HFF-Myc (cell line): ENCODE results near the gene SELENOV.

Source experiments
- DNase-seq: peaks from one replicate; pipeline ENCODE4 v3.0.0-alpha.2; 2011; ENCODE audit warnings: low read depth; ENCODE audit errors: extremely low read depth
- H3K4me3 ChIP-seq: replicated peaks from 2 replicates; pipeline ENCODE4 v1.5.1; 2011; ENCODE audit warnings: low read depth, mild to moderate bottlenecking, control low read depth, low read length
- TF ChIP-seq, protein P1 (sequence below): IDR thresholded peaks from 2 replicates; pipeline ENCODE4 v1.5.1; 2012; ENCODE audit warnings: mild to moderate bottlenecking, low read depth, low read length, control low read depth; ENCODE audit errors: missing control alignments

Gene SELENOV, protein sequence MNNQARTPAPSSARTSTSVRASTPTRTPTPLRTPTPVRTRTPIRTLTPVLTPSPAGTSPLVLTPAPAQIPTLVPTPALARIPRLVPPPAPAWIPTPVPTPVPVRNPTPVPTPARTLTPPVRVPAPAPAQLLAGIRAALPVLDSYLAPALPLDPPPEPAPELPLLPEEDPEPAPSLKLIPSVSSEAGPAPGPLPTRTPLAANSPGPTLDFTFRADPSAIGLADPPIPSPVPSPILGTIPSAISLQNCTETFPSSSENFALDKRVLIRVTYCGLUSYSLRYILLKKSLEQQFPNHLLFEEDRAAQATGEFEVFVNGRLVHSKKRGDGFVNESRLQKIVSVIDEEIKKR

DNA sequence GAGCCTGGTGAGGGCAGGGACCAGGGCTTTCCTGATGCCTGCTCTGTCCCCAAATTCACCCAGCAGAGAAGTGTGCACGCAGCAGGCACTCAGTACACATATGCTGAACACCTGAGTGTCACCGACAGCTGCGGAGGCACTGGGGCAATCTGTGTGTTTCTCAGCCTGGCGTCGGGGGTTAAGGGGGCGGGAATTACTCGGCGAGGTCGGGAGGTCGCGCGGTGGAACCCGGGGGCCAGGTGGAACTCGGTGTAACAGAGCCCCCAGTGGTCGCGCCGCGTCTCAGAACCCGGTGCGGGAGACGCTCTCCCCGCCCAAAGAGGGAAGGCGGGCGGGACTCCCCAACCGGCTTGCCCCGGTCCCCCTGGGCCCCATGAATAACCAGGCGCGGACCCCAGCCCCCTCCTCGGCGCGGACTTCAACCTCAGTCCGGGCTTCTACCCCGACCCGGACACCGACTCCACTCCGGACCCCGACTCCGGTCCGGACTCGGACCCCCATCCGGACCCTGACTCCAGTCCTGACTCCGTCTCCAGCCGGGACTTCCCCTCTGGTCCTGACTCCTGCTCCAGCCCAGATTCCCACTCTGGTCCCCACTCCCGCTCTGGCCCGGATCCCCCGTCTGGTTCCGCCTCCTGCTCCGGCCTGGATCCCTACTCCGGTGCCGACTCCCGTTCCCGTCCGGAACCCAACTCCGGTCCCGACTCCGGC lies at the start of gene SELENOV:
SELENOV (plus strand) TSS at position 300 of the 711 bp plus-strand sequence; CDS start at position 374, 74 bp downstream.
- TF ChIP-seq, protein P1, sequence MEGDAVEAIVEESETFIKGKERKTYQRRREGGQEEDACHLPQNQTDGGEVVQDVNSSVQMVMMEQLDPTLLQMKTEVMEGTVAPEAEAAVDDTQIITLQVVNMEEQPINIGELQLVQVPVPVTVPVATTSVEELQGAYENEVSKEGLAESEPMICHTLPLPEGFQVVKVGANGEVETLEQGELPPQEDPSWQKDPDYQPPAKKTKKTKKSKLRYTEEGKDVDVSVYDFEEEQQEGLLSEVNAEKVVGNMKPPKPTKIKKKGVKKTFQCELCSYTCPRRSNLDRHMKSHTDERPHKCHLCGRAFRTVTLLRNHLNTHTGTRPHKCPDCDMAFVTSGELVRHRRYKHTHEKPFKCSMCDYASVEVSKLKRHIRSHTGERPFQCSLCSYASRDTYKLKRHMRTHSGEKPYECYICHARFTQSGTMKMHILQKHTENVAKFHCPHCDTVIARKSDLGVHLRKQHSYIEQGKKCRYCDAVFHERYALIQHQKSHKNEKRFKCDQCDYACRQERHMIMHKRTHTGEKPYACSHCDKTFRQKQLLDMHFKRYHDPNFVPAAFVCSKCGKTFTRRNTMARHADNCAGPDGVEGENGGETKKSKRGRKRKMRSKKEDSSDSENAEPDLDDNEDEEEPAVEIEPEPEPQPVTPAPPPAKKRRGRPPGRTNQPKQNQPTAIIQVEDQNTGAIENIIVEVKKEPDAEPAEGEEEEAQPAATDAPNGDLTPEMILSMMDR = no peak
- no peak within 1 kb of the TSS for H3K4me3 ChIP-seq
- DNase-seq = no peak

DNA sequence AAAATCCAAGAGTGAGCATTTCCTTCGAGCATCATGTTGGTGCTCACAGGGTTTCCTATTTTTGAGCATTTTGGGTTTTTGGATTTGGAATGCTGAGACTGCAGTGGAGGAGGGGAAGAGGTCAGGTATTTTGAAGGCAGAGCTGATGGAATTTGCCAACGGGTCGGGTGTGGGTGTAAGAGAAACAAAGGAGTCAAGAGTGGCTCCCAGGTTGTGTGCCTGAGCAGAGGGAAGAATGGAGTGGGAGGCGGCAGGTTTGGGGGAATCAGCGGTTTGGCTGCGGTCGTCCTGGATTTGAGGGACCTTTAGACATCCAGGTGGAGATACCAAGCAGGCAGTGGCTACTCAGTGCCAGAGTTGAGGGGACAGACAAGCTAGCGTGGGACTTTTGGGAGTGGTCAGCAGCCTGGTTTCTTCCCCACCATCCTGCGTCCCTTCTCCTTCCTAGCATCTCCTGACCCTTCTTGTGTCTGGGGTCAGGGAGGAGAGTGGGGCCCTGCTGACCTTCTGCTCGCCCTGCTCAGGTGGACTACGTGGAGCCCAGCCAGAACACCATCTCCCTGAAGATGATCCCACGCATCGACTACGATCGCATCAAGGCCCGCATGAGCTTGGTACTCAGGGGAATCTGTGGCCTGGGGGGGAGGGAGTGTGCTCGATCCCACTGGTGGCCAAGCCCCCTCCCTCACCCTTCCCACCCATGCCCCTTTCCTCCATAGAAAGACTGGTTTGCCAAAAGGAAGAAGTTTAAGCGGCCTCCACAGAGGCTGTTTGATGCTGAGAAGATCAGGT lies 48.8 kb upstream of the SELENOV start:
- no peak overlapping the region for H3K4me3 ChIP-seq
- TF ChIP-seq, protein P1 = no peak
- no peak for DNase-seq

DNA sequence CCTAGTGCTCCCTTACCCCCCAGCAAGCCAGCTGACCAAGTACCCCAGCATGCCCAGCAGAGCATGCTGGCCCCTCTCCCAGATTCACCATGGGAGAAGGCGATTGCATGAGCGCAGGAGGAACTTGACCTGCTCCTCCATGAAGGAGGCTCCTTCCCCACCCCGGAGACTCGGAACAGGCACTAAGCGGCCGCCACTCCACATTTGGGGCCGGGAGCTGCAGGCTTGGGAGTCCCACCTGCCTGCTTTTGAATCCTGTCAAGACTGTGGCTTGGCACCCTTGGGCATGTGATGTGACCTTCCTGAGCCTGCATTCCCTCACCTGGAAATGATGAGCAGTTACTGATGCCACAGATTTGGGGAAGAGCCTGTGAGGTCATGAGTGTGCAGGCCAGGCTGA lies 47.0 kb upstream of the SELENOV start:
- TF ChIP-seq, protein P1 = no peak
- H3K4me3 ChIP-seq = no peak overlapping the region
- DNase-seq = no peak

DNA sequence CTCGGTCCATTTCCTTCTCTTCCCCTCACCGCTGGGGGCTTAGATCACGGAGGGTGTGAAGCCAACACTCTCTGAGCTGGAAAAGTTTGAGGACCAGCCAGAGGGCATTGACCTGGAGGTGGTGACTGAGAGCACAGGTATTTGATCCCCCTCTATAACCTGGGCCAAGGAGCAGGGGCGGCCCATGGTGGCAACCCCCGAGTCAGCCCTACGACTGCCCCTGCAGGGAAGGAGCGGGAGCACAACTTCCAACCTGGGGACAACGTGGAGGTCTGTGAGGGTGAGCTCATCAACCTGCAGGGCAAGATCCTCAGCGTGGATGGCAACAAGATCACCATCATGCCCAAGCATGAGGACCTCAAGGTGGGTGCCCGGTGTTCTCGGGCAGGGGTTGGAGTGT lies 45.9 kb upstream of the SELENOV start:
- TF ChIP-seq, protein P1 = no peak
- no peak for DNase-seq
- H3K4me3 ChIP-seq = no peak overlapping the region

DNA sequence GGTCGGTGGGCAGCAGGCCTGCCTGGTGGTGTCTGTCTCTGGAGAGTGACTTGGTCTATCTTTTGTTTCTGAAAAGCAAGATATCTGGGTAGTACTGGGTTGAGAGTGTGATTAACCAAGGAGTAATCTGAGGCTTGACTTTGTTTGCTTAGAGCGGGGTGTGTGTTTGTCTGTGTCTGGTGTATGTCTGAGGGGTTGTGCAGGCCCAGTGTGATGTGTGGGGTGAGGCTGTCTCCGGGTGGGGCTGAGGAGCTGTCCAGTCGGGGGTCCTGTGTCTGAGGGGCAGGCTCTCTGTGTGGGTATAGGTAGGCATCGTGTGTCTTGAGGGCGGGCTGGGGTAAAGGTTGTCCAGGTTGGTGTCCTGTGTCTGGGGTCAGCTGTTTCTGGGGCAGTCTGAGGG lies 45.4 kb upstream of the SELENOV start:
- TF ChIP-seq, protein P1 = no peak
- H3K4me3 ChIP-seq = no peak overlapping the region
- DNase-seq = no peak

DNA sequence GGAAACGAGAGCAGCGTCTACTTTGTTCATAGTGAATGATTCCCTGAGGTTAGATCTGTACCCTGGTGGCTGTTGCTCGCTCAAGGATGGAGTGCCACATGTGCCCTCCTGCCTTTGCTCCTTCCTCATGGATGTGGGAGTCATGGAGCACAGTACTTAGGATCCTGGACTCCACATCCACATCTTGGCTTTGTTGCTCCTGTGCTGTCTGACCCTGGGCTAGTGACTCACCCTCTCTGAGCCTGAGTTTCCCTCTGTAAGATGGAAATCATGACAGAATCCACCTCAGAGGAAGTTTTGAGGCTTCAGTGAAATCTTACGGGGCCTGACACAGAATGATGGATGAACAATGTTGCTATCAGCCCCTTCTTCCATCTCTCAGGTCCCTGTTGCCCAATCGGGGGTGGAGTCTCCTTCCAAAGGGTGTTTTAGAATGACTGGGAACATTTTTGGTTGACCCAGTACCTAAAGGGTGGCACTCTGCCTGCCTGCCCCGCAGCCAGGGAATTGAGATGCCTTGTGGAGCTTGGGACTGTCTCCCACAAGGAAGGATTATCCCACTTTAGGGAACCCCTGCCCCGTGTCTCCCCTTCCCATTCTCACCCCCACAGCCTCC lies 44.1 kb upstream of the SELENOV start:
- no peak for DNase-seq
- TF ChIP-seq, protein P1 = no peak
- H3K4me3 ChIP-seq = no peak overlapping the region
